ENCODE results near the gene GATAD2B.

Gene GATAD2B

GRCh38 chr1:153942766-153943549, 20.2 kb upstream of the GATAD2B start:
- Histone ChIP-seq H3K18ac (ENCODE audit: low read length) (no peak overlapping the region), H3K4me1 (ENCODE audit: control insufficient read depth, low read depth, low read length) (no peaks in the 10 kb centered on the region), H2BK5ac (ENCODE audit: low read length) (no peak overlapping the region), H3K27ac (ENCODE audit: low read depth, low read length) (no peak overlapping the region), H3K36me3 (ENCODE audit: control insufficient read depth, insufficient read depth, low read length) (peaks cover 6% of the 10 kb centered on the region), H3K56ac (ENCODE audit: low read length) (no peak overlapping the region), H2BK15ac (replicated peaks; ENCODE audit: low read depth) (no peak overlapping the region), H4K8ac (ENCODE audit: low read depth, low read length) (no peak overlapping the region), H3K4me3 (ENCODE audit: low read length) (no peak overlapping the region), H2AK5ac (ENCODE audit: low read length) (no peak overlapping the region), H3K9ac (ENCODE audit: low read length) (no peak overlapping the region), H3K79me2 (ENCODE audit: control insufficient read depth, insufficient read depth, low read length) (peaks cover 8% of the 10 kb centered on the region), H3K27me3 (ENCODE audit: insufficient read depth, low read length, poor library complexity) (no peaks in the 10 kb centered on the region), H3K4me2 (ENCODE audit: low read length) (no peak overlapping the region), H3K79me1 (ENCODE audit: low read length) (peaks cover 14% of the 10 kb centered on the region), H4K5ac (ENCODE audit: low read length) (no peak overlapping the region), H2BK120ac (ENCODE audit: low read depth, low read length) (no peak overlapping the region), H3K23ac (ENCODE audit: low read length) (no peak overlapping the region), H3K4ac (ENCODE audit: low read depth, low read length) (no peak overlapping the region)
- WGBS (ENCODE audit: extremely low coverage, insufficient coverage, low lambda C conversion rate) = no CpG with 5 or more reads among the region's 11 CpGs
- DNase-seq = no peak

- Histone ChIP-seq H3K56ac (ENCODE audit: low read length) (no peak overlapping the region), H3K27me3 (ENCODE audit: insufficient read depth, low read length, poor library complexity) (no peaks in the 10 kb centered on the region), H2BK120ac (ENCODE audit: low read depth, low read length) (no peak overlapping the region), H3K4me1 (ENCODE audit: control insufficient read depth, low read depth, low read length) (no peaks in the 10 kb centered on the region), H3K18ac (ENCODE audit: low read length) (no peak overlapping the region), H3K36me3 (ENCODE audit: control insufficient read depth, insufficient read depth, low read length) (peaks cover 10% of the 10 kb centered on the region), H2BK15ac (replicated peaks; ENCODE audit: low read depth) (no peak overlapping the region), H3K9ac (ENCODE audit: low read length) (no peak overlapping the region), H2AK5ac (ENCODE audit: low read length) (no peak overlapping the region), H3K4ac (ENCODE audit: low read depth, low read length) (no peak overlapping the region), H3K27ac (ENCODE audit: low read depth, low read length) (no peak overlapping the region), H3K79me1 (ENCODE audit: low read length) (peaks cover 14% of the 10 kb centered on the region), H4K8ac (ENCODE audit: low read depth, low read length) (no peak overlapping the region), H3K23ac (ENCODE audit: low read length) (no peak overlapping the region), H4K5ac (ENCODE audit: low read length) (no peak overlapping the region), H3K4me2 (ENCODE audit: low read length) (no peak overlapping the region), H3K79me2 (ENCODE audit: control insufficient read depth, insufficient read depth, low read length) (peaks cover 8% of the 10 kb centered on the region), H2BK5ac (ENCODE audit: low read length) (no peak overlapping the region), H3K4me3 (ENCODE audit: low read length) (no peak overlapping the region)
- WGBS (ENCODE audit: extremely low coverage, insufficient coverage, low lambda C conversion rate) = no CpG with 5 or more reads among the region's 34 CpGs
- no peak for DNase-seq
These were observed 19.3 kb upstream of the GATAD2B start for GRCh38 chr1:153941826-153942725.

GRCh38 chr1:153940756-153941155, 18.0 kb upstream of the GATAD2B start:
- Histone ChIP-seq H3K79me2 (ENCODE audit: control insufficient read depth, insufficient read depth, low read length) (peaks cover 8% of the 10 kb centered on the region), H3K23ac (ENCODE audit: low read length) (no peak overlapping the region), H3K4ac (ENCODE audit: low read depth, low read length) (no peak overlapping the region), H3K4me2 (ENCODE audit: low read length) (no peak overlapping the region), H4K5ac (ENCODE audit: low read length) (no peak overlapping the region), H3K27me3 (ENCODE audit: insufficient read depth, low read length, poor library complexity) (no peaks in the 10 kb centered on the region), H3K27ac (ENCODE audit: low read depth, low read length) (no peak overlapping the region), H2AK5ac (ENCODE audit: low read length) (no peak overlapping the region), H3K18ac (ENCODE audit: low read length) (no peak overlapping the region), H3K9ac (ENCODE audit: low read length) (no peak overlapping the region), H3K36me3 (ENCODE audit: control insufficient read depth, insufficient read depth, low read length) (peaks cover 15% of the 10 kb centered on the region), H3K79me1 (ENCODE audit: low read length) (peaks cover 14% of the 10 kb centered on the region), H2BK120ac (ENCODE audit: low read depth, low read length) (no peak overlapping the region), H2BK15ac (replicated peaks; ENCODE audit: low read depth) (no peak overlapping the region), H3K4me1 (ENCODE audit: control insufficient read depth, low read depth, low read length) (no peaks in the 10 kb centered on the region), H3K56ac (ENCODE audit: low read length) (no peak overlapping the region), H3K4me3 (ENCODE audit: low read length) (no peak overlapping the region), H2BK5ac (ENCODE audit: low read length) (no peak overlapping the region), H4K8ac (ENCODE audit: low read depth, low read length) (no peak overlapping the region)
- no peak for DNase-seq
- no CpG with 5 or more reads among the region's 8 CpGs for WGBS (ENCODE audit: extremely low coverage, insufficient coverage, low lambda C conversion rate)

GRCh38 chr1:153939476-153939875, 16.7 kb upstream of the GATAD2B start:
- H3K23ac ChIP-seq (ENCODE audit: low read length) = no peak overlapping the region
- no CpG with 5 or more reads among the region's 12 CpGs for WGBS (ENCODE audit: extremely low coverage, insufficient coverage, low lambda C conversion rate)

GRCh38 chr1:153938996-153939395, 16.2 kb upstream of the GATAD2B start:
- no CpG with 5 or more reads among the region's 3 CpGs for WGBS (ENCODE audit: extremely low coverage, insufficient coverage, low lambda C conversion rate)
- Histone ChIP-seq H3K4ac (ENCODE audit: low read depth, low read length) (no peak overlapping the region), H3K36me3 (ENCODE audit: control insufficient read depth, insufficient read depth, low read length) (peaks cover 18% of the 10 kb centered on the region), H3K4me2 (ENCODE audit: low read length) (no peak overlapping the region), H2AK5ac (ENCODE audit: low read length) (no peak overlapping the region), H2BK5ac (ENCODE audit: low read length) (no peak overlapping the region), H3K4me1 (ENCODE audit: control insufficient read depth, low read depth, low read length) (no peaks in the 10 kb centered on the region), H2BK120ac (ENCODE audit: low read depth, low read length) (no peak overlapping the region), H2BK15ac (replicated peaks; ENCODE audit: low read depth) (no peak overlapping the region), H4K8ac (ENCODE audit: low read depth, low read length) (no peak overlapping the region), H3K18ac (ENCODE audit: low read length) (no peak overlapping the region), H4K5ac (ENCODE audit: low read length) (no peak overlapping the region), H3K79me2 (ENCODE audit: control insufficient read depth, insufficient read depth, low read length) (no peaks in the 10 kb centered on the region), H3K4me3 (ENCODE audit: low read length) (no peak overlapping the region), H3K23ac (ENCODE audit: low read length) (no peak overlapping the region), H3K9ac (ENCODE audit: low read length) (no peak overlapping the region), H3K27me3 (ENCODE audit: insufficient read depth, low read length, poor library complexity) (no peaks in the 10 kb centered on the region), H3K27ac (ENCODE audit: low read depth, low read length) (no peak overlapping the region), H3K79me1 (ENCODE audit: low read length) (peaks cover under 1% of the 10 kb centered on the region), H3K56ac (ENCODE audit: low read length) (no peak overlapping the region)
- no peak for DNase-seq

More at GRCh38 chr1:153939476-153939875, 16.7 kb upstream of the GATAD2B start:
- Histone ChIP-seq H2BK15ac (replicated peaks; ENCODE audit: low read depth) (no peak overlapping the region), H3K27me3 (ENCODE audit: insufficient read depth, low read length, poor library complexity) (no peaks in the 10 kb centered on the region), H2BK120ac (ENCODE audit: low read depth, low read length) (no peak overlapping the region), H2BK5ac (ENCODE audit: low read length) (no peak overlapping the region), H3K4me2 (ENCODE audit: low read length) (no peak overlapping the region), H3K36me3 (ENCODE audit: control insufficient read depth, insufficient read depth, low read length) (peaks cover 18% of the 10 kb centered on the region), H3K18ac (ENCODE audit: low read length) (no peak overlapping the region), H3K4me3 (ENCODE audit: low read length) (no peak overlapping the region), H3K79me1 (ENCODE audit: low read length) (peaks cover 4% of the 10 kb centered on the region), H2AK5ac (ENCODE audit: low read length) (no peak overlapping the region), H3K27ac (ENCODE audit: low read depth, low read length) (no peak overlapping the region), H3K79me2 (ENCODE audit: control insufficient read depth, insufficient read depth, low read length) (no peaks in the 10 kb centered on the region), H3K56ac (ENCODE audit: low read length) (no peak overlapping the region), H3K4ac (ENCODE audit: low read depth, low read length) (no peak overlapping the region), H4K8ac (ENCODE audit: low read depth, low read length) (no peak overlapping the region), H3K9ac (ENCODE audit: low read length) (no peak overlapping the region), H4K5ac (ENCODE audit: low read length) (no peak overlapping the region), H3K4me1 (ENCODE audit: control insufficient read depth, low read depth, low read length) (no peaks in the 10 kb centered on the region)
- DNase-seq = no peak

Data from mesendoderm (in vitro differentiated cells).